Measurements from ENCODE around the gene POSTN. TPM values are rescaled to one million over a fixed set of nuclear protein-coding genes. Genes with fewer than 3 reads are reported as not detected.

POSTN gene
- total and polyA plus RNA-seq, 2 of the 4 experiments (the other 2 are of a cell fraction) = 32.6 to 44.7 TPM

- H3K9me3 ChIP-seq (ENCODE audit: control insufficient read depth, insufficient read depth, low read length) = no peaks in the 10 kb centered on the region
- no peaks in the 10 kb centered on the region for H3K27me3 ChIP-seq (ENCODE audit: control insufficient read depth, insufficient read depth, low read length)
- H4K8ac ChIP-seq (ENCODE audit: low read depth in 2 of 2, low read length in 2 of 2) = peak overlapping the region; percentile 14 to 54; a peak in 2 of 4 replicates
- no peak overlapping the region for H2BK120ac ChIP-seq (ENCODE audit: low read depth, low read length)
- H3K14ac ChIP-seq (replicated peaks; ENCODE audit: low read depth, low read length) = no peak overlapping the region
- no peak for DNase-seq
- H4K20me1 ChIP-seq (ENCODE audit: insufficient read depth, low read length) = no peaks in the 10 kb centered on the region
- ATAC-seq (ENCODE audit: low read depth) = no peak
- no peak overlapping the region for H3K4me3 ChIP-seq (ENCODE audit: insufficient read depth, low read depth, low read length)
- no peak overlapping the region for H2AFZ ChIP-seq (replicated peaks; ENCODE audit: low read length, poor library complexity)
- no peaks in the 10 kb centered on the region; the same call in 1 of the 2 replicates for H3K36me3 ChIP-seq (ENCODE audit: control insufficient read depth, insufficient read depth, low read length)
- no peak overlapping the region for H2BK5ac ChIP-seq (ENCODE audit: low read depth, low read length, poor library complexity, severe bottlenecking)
- H4K91ac ChIP-seq (ENCODE audit: insufficient read depth, low read depth, low read length) = no peak overlapping the region
- dilution Hi-C loops (cut with HindIII; ENCODE audit: low sequenced_read_pairs, unreplicated experiment) = no loop called here
- ChIA-PET POLR2A (ENCODE audit: unreplicated experiment) (no interaction called here), CTCF (no interaction called here)
- 83% methylated on average over 1 of the region's 5 CpGs; no CpG with 5 or more reads in 1 of the 2 experiments for WGBS, 2 experiments (ENCODE audit: extremely low coverage in 2 of 2, insufficient read length in 1 of 2)
- H3K27ac ChIP-seq (ENCODE audit: insufficient read depth, low read length) = no peak overlapping the region
- peak overlapping the region; percentile 12; the same call in 1 of the 3 replicates for H2BK15ac ChIP-seq (ENCODE audit: low read depth, low read length)
- no peak overlapping the region for H3K4me2 ChIP-seq (ENCODE audit: low read depth, low read length)
- H3K18ac ChIP-seq (ENCODE audit: low read depth, low read length) = peak overlapping the region; percentile 78; the same call in 1 of the 2 replicates
- H4K5ac ChIP-seq (ENCODE audit: low read depth, low read length) = peak overlapping the region; percentile 61
- H2BK20ac ChIP-seq (ENCODE audit: low read depth, low read length) = peak overlapping the region; percentile 22
- H3K4ac ChIP-seq (ENCODE audit: low read depth, low read length) = no peak overlapping the region
- TF ChIP-seq ELK1 (IDR thresholded peaks at IDR 0.05; ENCODE audit: borderline replicate concordance, low read depth, low read length) (no peak), POLR2A (IDR thresholded peaks at IDR 0.05; ENCODE audit: low read depth, low read length) (no peak), RAD21 (IDR thresholded peaks at IDR 0.05; ENCODE audit: low read length) (no peak), MAFK (IDR thresholded peaks at IDR 0.05; ENCODE audit: low read depth, low read length) (no peak), BHLHE40 (IDR thresholded peaks at IDR 0.05; ENCODE audit: low read depth, low read length) (no peak), RFX5 (IDR thresholded peaks at IDR 0.05; ENCODE audit: low read depth, low read length) (no peak), MAZ (IDR thresholded peaks at IDR 0.05; ENCODE audit: borderline replicate concordance, low read depth, low read length) (no peak)
- no peak overlapping the region for H3K56ac ChIP-seq (ENCODE audit: extremely low read depth, insufficient read depth, low read length)
- H3K9ac ChIP-seq (ENCODE audit: low read depth, low read length) = no peak overlapping the region
- H3K23ac ChIP-seq (ENCODE audit: low read depth, low read length) = no peak overlapping the region
- no TSS peak for BruUV-seq (replicated peaks)
- no peak overlapping the region for H2AK5ac ChIP-seq (ENCODE audit: low read depth, low read length)
- peaks cover 9% of the 10 kb centered on the region for H3K4me1 ChIP-seq (ENCODE audit: control insufficient read depth, insufficient read depth, low read length)
- no peaks in the 10 kb centered on the region for H3K79me1 ChIP-seq (ENCODE audit: low read depth in 1 of 2, low read length in 2 of 2)
- H3K9me1 ChIP-seq (ENCODE audit: insufficient read depth, low read length) = no peaks in the 10 kb centered on the region
- in situ Hi-C loops (cut with MboI; ENCODE audit: low sequenced_read_pairs) = loop anchor here (5.0 to 25.0 kb wide), 6 partner anchors 218 to 1115 kb away; partner anchors contain the start of gene TRPC4
- intact Hi-C loops (cut with micrococcal nuclease) = loop anchor here (10.0 kb wide), 2 partner anchors 578 to 1268 kb away; no protein-coding TSS in a partner anchor
- no peak overlapping the region for H2AK9ac ChIP-seq (replicated peaks; ENCODE audit: low read depth, low read length, poor library complexity)
Observed at GRCh38 chr13:37647031-37647650, 48.6 kb upstream of the POSTN start.
